CD14-positive monocyte (primary cell): Measurements from ENCODE around the gene NEGR1. TPM values are rescaled to one million over a fixed set of nuclear protein-coding genes. Genes with fewer than 3 reads are reported as not detected.

ENCODE experiments used
- DNase-seq, 3 donors: peaks; one replicate each; pipeline ENCODE4 v3.0.0-alpha.2; 2011 to 2022
- H2AFZ ChIP-seq: 2 replicates; pipeline ENCODE4 v1.6.0; 2012; ENCODE audit warnings: mild to moderate bottlenecking, low read depth, low read length, inconsistent platforms; ENCODE audit not compliant: insufficient read depth, poor library complexity, severe bottlenecking
- H3K27ac ChIP-seq, 2 donors: 1 replicate in 1 of 2; 2 replicates in 1 of 2; pipeline ENCODE4 v1.5.1; 2012 to 2013; ENCODE audit warnings: low read length in 2 of 2, control low read depth in 1 of 2, inconsistent platforms in 1 of 2, low read depth in 1 of 2, mild to moderate bottlenecking in 1 of 2
- H3K27me3 ChIP-seq, 2 donors: one replicate each; pipeline versions ENCODE4 v1.6.0 to v1.6.1; 2011 to 2013; ENCODE audit warnings: low read length in 2 of 2; ENCODE audit not compliant: control insufficient read depth in 2 of 2, insufficient read depth in 2 of 2
- H3K36me3 ChIP-seq, 2 donors: replicated peaks in 1 of 2; 1 replicate in 1 of 2; 2 replicates in 1 of 2; pipeline versions ENCODE4 v1.5.1 to v1.6.1; 2012 to 2013; ENCODE audit warnings: low read length in 2 of 2, control low read depth in 1 of 2, inconsistent platforms in 1 of 2, mild to moderate bottlenecking in 1 of 2; ENCODE audit not compliant: insufficient read depth in 2 of 2, control insufficient read depth in 1 of 2
- H3K4me1 ChIP-seq, 2 donors: 1 replicate in 1 of 2; 2 replicates in 1 of 2; pipeline versions ENCODE4 v1.5.1 to v1.6.1; 2012 to 2013; ENCODE audit warnings: low read length in 2 of 2, control low read depth in 1 of 2, inconsistent platforms in 1 of 2, mild to moderate bottlenecking in 1 of 2, moderate library complexity in 1 of 2; ENCODE audit not compliant: insufficient read depth in 2 of 2, control insufficient read depth in 1 of 2
- H3K4me2 ChIP-seq: replicated peaks from 2 replicates; pipeline ENCODE3; 2012; ENCODE audit warnings: low read length, moderate library complexity, mild to moderate bottlenecking; ENCODE audit not compliant: poor library complexity, severe bottlenecking; ENCODE audit errors: extremely low read depth
- H3K4me3 ChIP-seq, 3 experiments: fragments of 200-600 bp in 1 of 3; sonication (generic) in 1 of 3; replicated peaks in 1 of 3; 1 replicate in 2 of 3; 2 replicates in 1 of 3; pipeline ENCODE4 v1.5.1; 2011 to 2013; ENCODE audit warnings: low read length in 3 of 3, mild to moderate bottlenecking in 3 of 3, control low read depth in 2 of 3, low read depth in 2 of 3, inconsistent platforms in 1 of 3, moderate library complexity in 1 of 3
- H3K79me2 ChIP-seq: 2 replicates; pipeline ENCODE4 v1.6.0; 2012; ENCODE audit warnings: mild to moderate bottlenecking, control low read depth, inconsistent platforms, low read length, moderate library complexity; ENCODE audit not compliant: insufficient read depth
- H3K9ac ChIP-seq: 2 replicates; pipeline ENCODE4 v1.6.0; 2017; ENCODE audit warnings: low read length, mild to moderate bottlenecking; ENCODE audit not compliant: insufficient read depth, poor library complexity, severe bottlenecking
- H3K9me3 ChIP-seq, 2 donors: replicated peaks in 1 of 2; 1 replicate in 1 of 2; 2 replicates in 1 of 2; pipeline versions ENCODE4 v1.5.1 to v1.6.1; 2012 to 2013; ENCODE audit warnings: low read length in 2 of 2, control low read depth in 1 of 2; ENCODE audit not compliant: control insufficient read depth in 1 of 2, insufficient read depth in 1 of 2
- H4K20me1 ChIP-seq: 2 replicates; pipeline ENCODE4 v1.6.0; 2012; ENCODE audit warnings: mild to moderate bottlenecking, low read length, control low read depth, moderate library complexity; ENCODE audit not compliant: insufficient read depth
- H3K27ac Mint-ChIP-seq, 7 donors: one replicate each; pipeline ENCODE4 v1.8.0; 2020; ENCODE audit warnings: mild to moderate bottlenecking in 7 of 7, mixed read lengths in 7 of 7, moderate library complexity in 6 of 7, inconsistent platforms in 2 of 7
- H3K27me3 Mint-ChIP-seq, 3 donors: one replicate each; pipeline ENCODE4 v1.8.0; 2021 to 2022; ENCODE audit warnings: low read depth in 3 of 3, mild to moderate bottlenecking in 3 of 3, mixed read lengths in 3 of 3, moderate library complexity in 3 of 3, inconsistent platforms in 1 of 3
- H3K36me3 Mint-ChIP-seq, 2 donors: one replicate each; pipeline ENCODE4 v1.8.0; 2020; ENCODE audit warnings: mixed read lengths in 2 of 2, inconsistent platforms in 1 of 2, mild to moderate bottlenecking in 1 of 2
- H3K4me1 Mint-ChIP-seq: one replicate; pipeline ENCODE4 v1.8.0; 2020; ENCODE audit warnings: mild to moderate bottlenecking, mixed read lengths
- H3K4me3 Mint-ChIP-seq, 2 donors: one replicate each; pipeline ENCODE4 v1.8.0; 2020; ENCODE audit warnings: mild to moderate bottlenecking in 2 of 2, mixed read lengths in 2 of 2, moderate library complexity in 1 of 2
- H3K9me3 Mint-ChIP-seq, 7 donors: one replicate each; pipeline ENCODE4 v1.8.0; 2020 to 2022; ENCODE audit warnings: mixed read lengths in 7 of 7, mild to moderate bottlenecking in 6 of 7, moderate library complexity in 6 of 7, inconsistent platforms in 2 of 7
- WGBS: methylation state at CpG from one replicate; pipeline ENCODE4 v1.1.5; 2013; ENCODE audit warnings: missing lambda C conversion rate; ENCODE audit not compliant: insufficient coverage; 5-methylcytosine and 5-hydroxymethylcytosine counted together
- intact Hi-C, 2 donors: fragments of 100-400 bp; cut with micrococcal nuclease; formaldehyde crosslinking; loops; one replicate each; pipeline versions ENCODE4 v1.15.0 to v1.15.1; 2023
- polyA plus RNA-seq, 3 donors: library from polyadenylated mRNA; depleted of rRNA in 1 of 3; unstranded in 2 of 3; stranded (reverse) in 1 of 3; fragments of 300-500 nt in 2 of 3; fragments of >200 nt in 1 of 3; fragmentation: Illumina TruSeq in 2 of 3; gene quantifications; 1 replicate in 2 of 3; 2 replicates in 1 of 3; pipeline ENCODE4 v1.2.3, GENCODE V29; 2012 to 2021
- TF ChIP-seq, protein P1 (sequence below): fragments of 200-600 bp; IDR thresholded peaks from one replicate; pipeline ENCODE4 v1.8.0; 2022; ENCODE audit warnings: antibody characterized with exemption, mild to moderate bottlenecking

Gene NEGR1
- polyA plus RNA-seq, 3 donors: 0.03 to 0.15 (median 0.13) TPM

DNA sequence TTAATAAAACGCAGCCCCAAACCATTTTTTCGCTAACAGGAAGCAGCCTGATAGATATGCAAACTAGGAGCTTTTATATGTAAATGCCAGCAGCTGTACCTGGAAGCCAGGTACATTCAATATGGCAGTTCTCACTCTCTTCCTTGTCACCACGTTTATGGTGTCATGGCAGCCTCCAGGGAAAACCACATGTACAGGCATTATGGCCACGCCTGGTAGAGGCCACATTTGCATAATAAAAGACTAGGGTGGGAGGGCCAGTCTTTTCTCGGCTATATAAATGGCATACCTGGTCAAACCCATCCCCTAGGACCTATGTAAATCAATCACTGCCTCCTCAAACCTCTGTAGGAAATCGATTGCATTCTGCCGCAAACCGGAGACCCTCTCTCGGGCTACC is 247.5 kb downstream of the NEGR1 start:
- Mint-ChIP-seq H3K9me3 (peaks cover 0 to 2% (median 0%) of the 10 kb centered on the region in 7 donors), H3K4me3 (no peak overlapping the region), H3K27me3 (no peaks in the 10 kb centered on the region), H3K27ac (no peak overlapping the region), H3K4me1 (no peaks in the 10 kb centered on the region), H3K36me3 (no peaks in the 10 kb centered on the region)
- no peak overlapping the region for H2AFZ ChIP-seq
- H3K27me3 ChIP-seq: no peaks in the 10 kb centered on the region
- no peak overlapping the region for H3K9ac ChIP-seq
- no peak for DNase-seq
- H3K27ac ChIP-seq: no peak overlapping the region
- H3K36me3 ChIP-seq: no peaks in the 10 kb centered on the region
- no peaks in the 10 kb centered on the region for H3K4me1 ChIP-seq
- no peaks in the 10 kb centered on the region for H3K9me3 ChIP-seq
- H4K20me1 ChIP-seq: no peaks in the 10 kb centered on the region
- H3K4me3 ChIP-seq: no peak overlapping the region
- TF ChIP-seq, protein P1, sequence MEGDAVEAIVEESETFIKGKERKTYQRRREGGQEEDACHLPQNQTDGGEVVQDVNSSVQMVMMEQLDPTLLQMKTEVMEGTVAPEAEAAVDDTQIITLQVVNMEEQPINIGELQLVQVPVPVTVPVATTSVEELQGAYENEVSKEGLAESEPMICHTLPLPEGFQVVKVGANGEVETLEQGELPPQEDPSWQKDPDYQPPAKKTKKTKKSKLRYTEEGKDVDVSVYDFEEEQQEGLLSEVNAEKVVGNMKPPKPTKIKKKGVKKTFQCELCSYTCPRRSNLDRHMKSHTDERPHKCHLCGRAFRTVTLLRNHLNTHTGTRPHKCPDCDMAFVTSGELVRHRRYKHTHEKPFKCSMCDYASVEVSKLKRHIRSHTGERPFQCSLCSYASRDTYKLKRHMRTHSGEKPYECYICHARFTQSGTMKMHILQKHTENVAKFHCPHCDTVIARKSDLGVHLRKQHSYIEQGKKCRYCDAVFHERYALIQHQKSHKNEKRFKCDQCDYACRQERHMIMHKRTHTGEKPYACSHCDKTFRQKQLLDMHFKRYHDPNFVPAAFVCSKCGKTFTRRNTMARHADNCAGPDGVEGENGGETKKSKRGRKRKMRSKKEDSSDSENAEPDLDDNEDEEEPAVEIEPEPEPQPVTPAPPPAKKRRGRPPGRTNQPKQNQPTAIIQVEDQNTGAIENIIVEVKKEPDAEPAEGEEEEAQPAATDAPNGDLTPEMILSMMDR: no peak
- H3K4me2 ChIP-seq: no peak overlapping the region
- 95% methylated on average over 6 of the region's 9 CpGs for WGBS
- intact Hi-C loops: no loop called here
- no peaks in the 10 kb centered on the region for H3K79me2 ChIP-seq

GRCh38 chr1:72023063-72023930 is 259.0 kb downstream of the NEGR1 start:
- no peaks in the 10 kb centered on the region for H3K36me3 Mint-ChIP-seq
- no peak overlapping the region for H3K27ac ChIP-seq
- peaks cover 0 to 2% of the 10 kb centered on the region in 2 donors for H3K9me3 ChIP-seq
- no peaks in the 10 kb centered on the region for H4K20me1 ChIP-seq
- no peaks in the 10 kb centered on the region for H3K4me1 ChIP-seq
- no peak overlapping the region for H3K4me3 ChIP-seq
- H3K27me3 ChIP-seq: no peaks in the 10 kb centered on the region
- intact Hi-C loops: no loop called here
- no peak overlapping the region for H3K4me2 ChIP-seq
- no peak overlapping the region for H3K4me3 Mint-ChIP-seq
- no peak overlapping the region for H2AFZ ChIP-seq
- H3K27me3 Mint-ChIP-seq: peaks cover 0 to 2% (median 1%) of the 10 kb centered on the region in 3 donors
- no peak for DNase-seq
- H3K9ac ChIP-seq: no peak overlapping the region
- TF ChIP-seq, protein P1: no peak
- no peaks in the 10 kb centered on the region for H3K79me2 ChIP-seq
- no CpG with 5 or more reads among the region's 4 CpGs for WGBS
- peaks cover 7 to 15% (median 11%) of the 10 kb centered on the region in 7 donors for H3K9me3 Mint-ChIP-seq
- no peaks in the 10 kb centered on the region for H3K4me1 Mint-ChIP-seq
- no peak overlapping the region for H3K27ac Mint-ChIP-seq
- no peaks in the 10 kb centered on the region for H3K36me3 ChIP-seq
